ENCODE results near the gene COL23A1. TPM values are rescaled to one million over a fixed set of nuclear protein-coding genes. Genes with fewer than 3 reads are reported as not detected.

COL23A1 gene
- total and polyA plus RNA-seq, 8 donors: 0.06 to 0.68 (median 0.33) TPM; not detected in 2

GRCh38 chr5:178387856-178388190, 202.4 kb downstream of the COL23A1 start:
- DNase-seq: no peak
- H3K27me3 ChIP-seq: no peaks in the 10 kb centered on the region
- no peaks in the 10 kb centered on the region for H3K4me1 ChIP-seq
- TF ChIP-seq CTCF (IDR thresholded peaks at IDR 0.05): no peak
- intact Hi-C loops (cut with DNase I): no loop called here
- WGBS, 2 donors: 60 to 71% methylated on average over 7 of the region's 7 CpGs
- no peaks in the 10 kb centered on the region for H3K9me3 ChIP-seq
- ATAC-seq: no peak
- H3K36me3 ChIP-seq: no peaks in the 10 kb centered on the region
- H3K4me3 ChIP-seq: no peak overlapping the region
- H3K27ac ChIP-seq: no peak overlapping the region
- no peak for FAIRE-seq

GRCh38 chr5:178387061-178387855, 202.9 kb downstream of the COL23A1 start:
- DNase-seq: no peak
- intact Hi-C loops (cut with DNase I): no loop called here
- no peak for ATAC-seq
- no peak for TF ChIP-seq CTCF (IDR thresholded peaks at IDR 0.05)
- no peak for FAIRE-seq
- H3K4me3 ChIP-seq: no peak overlapping the region
- no peaks in the 10 kb centered on the region for H3K4me1 ChIP-seq
- H3K36me3 ChIP-seq: no peaks in the 10 kb centered on the region
- H3K27ac ChIP-seq: no peak overlapping the region
- no peaks in the 10 kb centered on the region for H3K9me3 ChIP-seq
- WGBS, 2 donors: 31 to 41% methylated on average over 20 of the region's 20 CpGs
- no peaks in the 10 kb centered on the region for H3K27me3 ChIP-seq

GRCh38 chr5:178386336-178386931, 203.8 kb downstream of the COL23A1 start:
- DNase-seq: no peak
- WGBS, 2 donors: 47 to 66% methylated on average over 20 of the region's 20 CpGs
- H3K4me1 ChIP-seq: no peaks in the 10 kb centered on the region
- H3K27me3 ChIP-seq: no peaks in the 10 kb centered on the region
- H3K9me3 ChIP-seq: no peaks in the 10 kb centered on the region
- no peak overlapping the region for H3K4me3 ChIP-seq
- intact Hi-C loops (cut with DNase I): no loop called here
- H3K36me3 ChIP-seq: no peaks in the 10 kb centered on the region
- ATAC-seq: no peak
- no peak for TF ChIP-seq CTCF (IDR thresholded peaks at IDR 0.05)
- no peak overlapping the region for H3K27ac ChIP-seq
- no peak for FAIRE-seq

- DNase-seq (no peak), ATAC-seq (no peak), FAIRE-seq (no peak)
- no peak overlapping the region for H3K27ac ChIP-seq
- no peaks in the 10 kb centered on the region for H3K36me3 ChIP-seq
- no peaks in the 10 kb centered on the region for H3K27me3 ChIP-seq
- no peaks in the 10 kb centered on the region for H3K9me3 ChIP-seq
- intact Hi-C loops (cut with DNase I): no loop called here
- TF ChIP-seq CTCF (IDR thresholded peaks at IDR 0.05): no peak
- WGBS, 2 donors: 26 to 38% methylated on average over 13 of the region's 13 CpGs
- H3K4me1 ChIP-seq: no peaks in the 10 kb centered on the region
- H3K4me3 ChIP-seq: no peak overlapping the region
Observed at GRCh38 chr5:178385496-178385890, 204.7 kb downstream of the COL23A1 start.
